Natural killer cell (primary cell): ENCODE results near the gene SCD5. TPM values are rescaled to one million over a fixed set of nuclear protein-coding genes. Genes with fewer than 3 reads are reported as not detected.

Experiments
- ATAC-seq, 3 donors: fragments of 150-1000 bp in 2 of 3; fragments of 200-7000 bp in 1 of 3; cut with Tn5 transposase; 1 replicate in 1 of 3; 2 replicates in 2 of 3; pipeline ENCODE4 v1.10.0; 2021; ENCODE audit warnings: mild to moderate bottlenecking in 2 of 3, moderate library complexity in 2 of 3
- DNase-seq, 2 donors: peaks; one replicate each; pipeline versions ENCODE4 v3.0.0 to v3.0.0-alpha.2; 2013 to 2021; ENCODE audit warnings: mixed read lengths in 1 of 2
- H3K27ac ChIP-seq: one replicate; pipeline ENCODE4 v1.5.1; 2013; ENCODE audit warnings: mild to moderate bottlenecking, low read length
- H3K27me3 ChIP-seq: one replicate; pipeline ENCODE4 v1.6.1; 2013; ENCODE audit warnings: low read length; ENCODE audit not compliant: control insufficient read depth, insufficient read depth
- H3K36me3 ChIP-seq: one replicate; pipeline ENCODE4 v1.6.1; 2013; ENCODE audit warnings: low read length; ENCODE audit not compliant: control insufficient read depth, insufficient read depth
- H3K4me1 ChIP-seq: one replicate; pipeline ENCODE4 v1.6.1; 2013; ENCODE audit warnings: low read length; ENCODE audit not compliant: control insufficient read depth, insufficient read depth
- H3K4me3 ChIP-seq: one replicate; pipeline ENCODE4 v1.5.1; 2013; ENCODE audit warnings: low read length
- H3K9me3 ChIP-seq: one replicate; pipeline ENCODE4 v1.6.1; 2013; ENCODE audit warnings: low read length; ENCODE audit not compliant: control insufficient read depth, insufficient read depth
- H3K27ac Mint-ChIP-seq, 2 donors: one replicate each; pipeline ENCODE4 v1.8.0; 2022; ENCODE audit warnings: mild to moderate bottlenecking in 2 of 2, mixed read lengths in 2 of 2, moderate library complexity in 1 of 2
- H3K27me3 Mint-ChIP-seq, 2 donors: one replicate each; pipeline ENCODE4 v1.8.0; 2022; ENCODE audit warnings: low read depth in 2 of 2, mixed read lengths in 2 of 2
- H3K36me3 Mint-ChIP-seq: one replicate; pipeline ENCODE4 v1.8.0; 2022; ENCODE audit warnings: mixed read lengths
- H3K4me1 Mint-ChIP-seq, 2 donors: one replicate each; pipeline ENCODE4 v1.8.0; 2022; ENCODE audit warnings: mixed read lengths in 2 of 2
- H3K4me3 Mint-ChIP-seq: one replicate; pipeline ENCODE4 v1.8.0; 2022; ENCODE audit warnings: mild to moderate bottlenecking, moderate library complexity, mixed read lengths
- H3K9me3 Mint-ChIP-seq, 2 donors: one replicate each; pipeline ENCODE4 v1.8.0; 2022; ENCODE audit warnings: mixed read lengths in 2 of 2
- WGBS: methylation state at CpG from one replicate; pipeline ENCODE4 v1.1.7; 2013; ENCODE audit warnings: missing lambda C conversion rate; ENCODE audit not compliant: insufficient coverage; 5-methylcytosine and 5-hydroxymethylcytosine counted together
- intact Hi-C: fragments of 100-400 bp; cut with micrococcal nuclease; formaldehyde crosslinking; loops from one replicate; pipeline ENCODE4 v1.14.2; 2022
- total RNA-seq, 4 donors: library from RNA; stranded (reverse); fragments of 120-200 nt in 1 of 4; gene quantifications; one replicate each; pipeline versions ENCODE4 v1.2.3 to v1.2.4, GENCODE V29; 2013 to 2022
- TF ChIP-seq, protein P1 (sequence below): fragments of 200-600 bp; IDR thresholded peaks from one replicate; pipeline ENCODE4 v1.8.0; 2022; ENCODE audit warnings: antibody characterized with exemption

The SCD5 gene
- total RNA-seq, 3 donors from 2014 or later (not counting 1 experiment from before 2014, with no cell fraction given): 8.9 to 11.6 (median 9.0) TPM

DNA sequence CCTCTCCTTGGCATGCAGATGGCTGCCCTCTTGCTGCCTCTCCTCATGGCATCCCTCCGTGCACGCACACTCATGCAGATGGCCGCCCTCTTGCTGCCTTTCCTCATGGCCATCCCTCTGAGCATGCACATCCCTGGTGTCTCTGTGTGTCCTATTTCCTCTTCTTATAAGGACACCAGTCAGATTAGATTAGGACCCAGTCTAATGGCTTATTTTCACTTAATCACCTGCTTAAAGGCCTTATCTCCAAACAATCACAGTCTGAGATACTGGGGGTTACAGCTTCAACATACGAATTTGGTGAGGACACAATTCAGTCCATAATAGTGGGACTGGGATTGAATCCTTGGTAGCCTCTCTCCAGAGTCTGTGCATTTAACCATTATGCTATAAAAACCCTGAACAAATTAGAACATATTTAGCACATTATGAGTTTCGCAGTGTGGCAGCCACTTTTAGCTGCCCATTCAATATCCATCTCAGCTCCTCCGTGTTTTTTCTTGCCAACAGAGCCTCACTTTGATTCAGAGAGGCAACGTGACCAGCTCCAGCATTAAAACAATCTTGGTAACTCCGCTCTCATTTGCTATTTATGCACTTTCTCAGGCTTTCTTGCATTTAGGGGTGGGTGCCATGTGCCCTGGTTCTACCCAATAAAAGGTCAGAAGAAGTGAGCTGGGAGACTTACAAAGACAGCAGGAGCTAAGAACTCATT is 210.6 kb downstream of the SCD5 start:
- no peaks in the 10 kb centered on the region for H3K9me3 ChIP-seq
- Mint-ChIP-seq H3K27ac (no peak overlapping the region), H3K36me3 (no peaks in the 10 kb centered on the region), H3K4me1 (no peaks in the 10 kb centered on the region), H3K4me3 (no peak overlapping the region), H3K27me3 (peaks cover 11% of the 10 kb centered on the region in 2 donors), H3K9me3 (no peaks in the 10 kb centered on the region)
- no peak overlapping the region for H3K4me3 ChIP-seq
- no peaks in the 10 kb centered on the region for H3K27me3 ChIP-seq
- no peak for ATAC-seq
- H3K36me3 ChIP-seq: no peaks in the 10 kb centered on the region
- TF ChIP-seq, protein P1, sequence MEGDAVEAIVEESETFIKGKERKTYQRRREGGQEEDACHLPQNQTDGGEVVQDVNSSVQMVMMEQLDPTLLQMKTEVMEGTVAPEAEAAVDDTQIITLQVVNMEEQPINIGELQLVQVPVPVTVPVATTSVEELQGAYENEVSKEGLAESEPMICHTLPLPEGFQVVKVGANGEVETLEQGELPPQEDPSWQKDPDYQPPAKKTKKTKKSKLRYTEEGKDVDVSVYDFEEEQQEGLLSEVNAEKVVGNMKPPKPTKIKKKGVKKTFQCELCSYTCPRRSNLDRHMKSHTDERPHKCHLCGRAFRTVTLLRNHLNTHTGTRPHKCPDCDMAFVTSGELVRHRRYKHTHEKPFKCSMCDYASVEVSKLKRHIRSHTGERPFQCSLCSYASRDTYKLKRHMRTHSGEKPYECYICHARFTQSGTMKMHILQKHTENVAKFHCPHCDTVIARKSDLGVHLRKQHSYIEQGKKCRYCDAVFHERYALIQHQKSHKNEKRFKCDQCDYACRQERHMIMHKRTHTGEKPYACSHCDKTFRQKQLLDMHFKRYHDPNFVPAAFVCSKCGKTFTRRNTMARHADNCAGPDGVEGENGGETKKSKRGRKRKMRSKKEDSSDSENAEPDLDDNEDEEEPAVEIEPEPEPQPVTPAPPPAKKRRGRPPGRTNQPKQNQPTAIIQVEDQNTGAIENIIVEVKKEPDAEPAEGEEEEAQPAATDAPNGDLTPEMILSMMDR: no peak
- no peaks in the 10 kb centered on the region for H3K4me1 ChIP-seq
- intact Hi-C loops: no loop called here
- no peak overlapping the region for H3K27ac ChIP-seq
- WGBS: 84% methylated on average over 8 of the region's 8 CpGs
- DNase-seq: no peak

DNA sequence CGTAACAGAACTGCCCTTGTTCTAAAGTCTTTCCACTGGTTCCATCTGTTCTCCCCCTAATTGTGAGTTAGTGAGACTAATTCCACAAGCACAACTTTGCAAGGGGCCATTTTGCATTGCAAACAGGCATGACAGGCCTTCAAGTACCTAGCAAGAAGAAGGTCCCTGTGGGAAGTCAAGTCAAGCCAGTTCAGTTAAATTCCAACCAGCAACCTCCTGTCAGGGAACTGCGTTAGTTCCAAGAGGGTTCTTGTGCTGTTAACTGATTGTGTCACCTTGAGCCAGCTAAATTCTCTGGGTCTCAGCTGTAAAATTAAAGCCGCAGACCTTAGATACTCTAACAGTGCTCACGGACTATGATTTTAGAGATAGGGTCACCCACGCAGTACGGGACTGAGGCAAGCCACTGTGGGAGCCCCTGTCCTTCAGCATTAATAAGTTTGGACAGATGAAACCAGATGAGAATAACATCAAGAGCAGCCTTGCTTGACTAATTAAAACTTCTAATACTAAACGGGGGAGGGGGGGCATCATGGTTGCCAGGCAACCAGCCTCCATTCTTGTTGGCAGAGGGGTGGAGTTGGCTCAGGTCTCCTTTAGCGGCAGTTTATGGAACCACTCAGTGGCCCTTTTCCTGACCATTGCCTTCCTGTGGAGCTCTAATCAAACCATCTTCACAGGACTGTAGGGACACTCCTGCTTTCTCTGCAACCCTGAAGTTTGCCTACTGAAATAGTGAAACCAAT is 212.7 kb downstream of the SCD5 start:
- Mint-ChIP-seq H3K27ac (no peak overlapping the region), H3K27me3 (peaks cover 2% of the 10 kb centered on the region in 2 donors), H3K4me3 (no peak overlapping the region), H3K36me3 (no peaks in the 10 kb centered on the region), H3K4me1 (no peaks in the 10 kb centered on the region), H3K9me3 (no peaks in the 10 kb centered on the region)
- 93% methylated on average over 8 of the region's 8 CpGs for WGBS
- Histone ChIP-seq H3K36me3 (no peaks in the 10 kb centered on the region), H3K27ac (no peak overlapping the region), H3K4me3 (no peak overlapping the region), H3K9me3 (no peaks in the 10 kb centered on the region), H3K4me1 (no peaks in the 10 kb centered on the region), H3K27me3 (no peaks in the 10 kb centered on the region)
- TF ChIP-seq, protein P1: no peak
- ATAC-seq: no peak
- intact Hi-C loops: no loop called here
- DNase-seq: no peak

DNA sequence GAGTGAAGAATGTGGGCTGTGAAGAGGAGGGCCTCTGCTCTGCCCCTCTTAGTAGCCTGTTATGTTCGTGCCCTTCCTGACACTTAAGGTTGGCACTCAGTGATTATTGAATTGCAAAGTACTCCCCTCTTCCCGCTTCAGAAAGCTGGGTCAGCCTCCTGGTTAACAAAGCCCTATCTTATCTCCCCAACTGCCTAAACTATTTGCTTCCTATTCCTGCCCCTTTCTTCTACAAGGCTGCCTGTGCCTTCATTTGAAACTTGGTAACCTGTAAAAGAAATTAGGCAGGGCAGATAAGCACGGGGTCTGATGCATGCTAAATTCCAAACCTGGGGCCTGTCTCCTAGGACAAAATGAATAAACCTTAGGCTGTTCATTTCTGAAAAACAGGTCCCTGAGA is 213.7 kb downstream of the SCD5 start:
- no peak for ATAC-seq
- Histone ChIP-seq H3K4me1 (no peaks in the 10 kb centered on the region), H3K27ac (no peak overlapping the region), H3K36me3 (no peaks in the 10 kb centered on the region), H3K9me3 (no peaks in the 10 kb centered on the region), H3K27me3 (no peaks in the 10 kb centered on the region), H3K4me3 (no peak overlapping the region)
- TF ChIP-seq, protein P1: no peak
- no peak for DNase-seq
- H3K4me1 Mint-ChIP-seq: no peaks in the 10 kb centered on the region
- intact Hi-C loops: no loop called here
- H3K4me3 Mint-ChIP-seq: no peak overlapping the region
- H3K9me3 Mint-ChIP-seq: no peaks in the 10 kb centered on the region
- peaks cover 2 to 11% of the 10 kb centered on the region in 2 donors for H3K27me3 Mint-ChIP-seq
- H3K27ac Mint-ChIP-seq: no peak overlapping the region
- WGBS: 52% methylated on average over 3 of the region's 3 CpGs
- H3K36me3 Mint-ChIP-seq: no peaks in the 10 kb centered on the region
